NCI-H510A treated with DMSO at 0.1 percent for 48 hours (cell line): ENCODE results near the gene MARCHF10.

Experiments
- DNase-seq: peaks from one replicate; lab custom pipeline; 2025; lab: John Stamatoyannopoulos, UW

The MARCHF10 gene

DNA sequence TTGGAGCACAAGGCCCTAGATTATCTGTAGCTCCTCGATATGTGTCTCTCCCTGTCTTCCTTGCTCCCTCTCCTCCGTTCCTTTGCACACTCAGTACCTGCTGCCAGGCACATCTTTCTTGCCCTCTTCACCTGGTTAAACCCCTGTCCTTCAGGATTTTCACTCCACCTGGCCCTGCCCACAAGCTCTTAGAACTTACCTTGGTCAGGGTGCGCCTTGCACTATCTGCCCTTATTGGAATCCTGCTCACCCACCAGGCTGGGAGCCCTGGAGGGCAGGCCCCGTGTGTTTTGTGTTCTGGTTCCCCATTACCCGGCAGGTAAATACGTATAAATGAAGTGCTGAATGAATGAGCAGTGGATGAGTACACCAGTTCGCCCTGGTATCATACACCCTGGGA, 54.6 kb downstream of the MARCHF10 start:
- DNase-seq: no peak

GRCh38 chr17:62751060-62751691, 56.9 kb downstream of the MARCHF10 start:
- DNase-seq: no peak

DNA sequence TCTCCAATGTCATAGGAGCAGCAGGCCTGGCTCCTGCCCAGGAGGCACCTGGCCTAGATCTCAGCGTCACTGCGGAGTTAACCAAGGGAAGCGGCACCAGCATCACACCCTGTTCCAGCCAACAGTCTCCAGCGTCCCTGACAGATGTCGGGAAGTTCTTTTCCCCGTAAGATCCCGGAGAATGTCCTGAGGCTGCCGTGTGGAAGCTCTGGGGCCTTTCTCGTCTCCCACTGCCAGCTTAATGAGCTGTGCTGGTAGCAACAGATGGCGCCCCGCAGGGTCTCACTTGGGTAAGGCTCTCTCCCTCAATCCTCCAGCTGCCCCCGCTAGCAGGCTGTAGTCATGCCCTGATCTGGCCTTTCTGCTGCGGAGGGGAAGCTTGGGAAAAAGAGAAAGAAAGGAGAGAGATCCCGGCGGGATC, 57.5 kb downstream of the MARCHF10 start:
- no peak for DNase-seq

- no peak for DNase-seq
These were observed 58.2 kb downstream of the MARCHF10 start for GRCh38 chr17:62749926-62750325.

- DNase-seq: no peak
These were observed 61.2 kb downstream of the MARCHF10 start for GRCh38 chr17:62746941-62747340.

DNA sequence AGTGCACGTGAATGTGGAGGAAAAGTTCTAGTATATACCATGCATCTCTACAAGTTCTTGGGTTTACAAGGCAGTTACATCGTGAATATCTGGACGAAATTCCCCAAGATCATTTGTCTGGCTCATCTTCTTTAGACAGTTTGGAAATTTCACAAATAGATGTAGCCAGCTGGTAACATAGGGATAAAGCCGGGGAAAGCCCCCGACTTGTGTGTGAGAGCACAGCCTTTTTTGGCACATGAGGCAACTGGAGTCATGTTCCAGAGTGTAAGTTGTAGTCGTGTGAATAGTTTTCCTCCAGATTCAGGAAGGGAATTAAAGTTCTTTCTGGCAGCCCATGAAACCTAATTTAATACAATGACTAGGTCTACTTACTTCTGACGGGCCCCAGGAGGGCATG, 62.3 kb downstream of the MARCHF10 start:
- no peak for DNase-seq

DNA sequence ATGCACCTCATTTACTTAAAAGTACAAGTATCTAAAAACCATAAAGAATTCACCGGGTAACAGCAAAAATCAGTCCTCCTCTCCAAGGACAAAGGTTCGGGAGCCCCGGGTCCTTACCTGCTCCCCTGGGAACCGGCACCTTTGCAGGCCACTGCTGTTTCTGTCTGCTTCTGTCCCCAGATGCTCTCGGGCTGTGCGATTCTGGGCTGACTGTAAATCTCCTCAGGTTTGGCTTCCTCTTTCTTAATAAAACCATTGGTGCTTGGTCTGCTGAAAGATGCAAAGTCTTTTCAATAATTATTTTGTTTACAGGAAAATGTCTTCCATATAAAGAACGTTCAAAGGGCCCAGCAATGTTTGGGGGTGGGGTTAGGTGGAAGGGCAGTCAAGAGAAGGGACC, 63.9 kb downstream of the MARCHF10 start:
- DNase-seq: no peak

GRCh38 chr17:62741290-62741689, 66.8 kb downstream of the MARCHF10 start:
- no peak for DNase-seq

- DNase-seq: no peak
These were observed 68.3 kb downstream of the MARCHF10 start for GRCh38 chr17:62739645-62740388.

GRCh38 chr17:62738281-62738680, 69.8 kb downstream of the MARCHF10 start:
- no peak for DNase-seq

- no peak for DNase-seq
These were observed 70.6 kb downstream of the MARCHF10 start for GRCh38 chr17:62737513-62737912.

GRCh38 chr17:62735044-62735651, 73.0 kb downstream of the MARCHF10 start:
- DNase-seq: no peak

DNA sequence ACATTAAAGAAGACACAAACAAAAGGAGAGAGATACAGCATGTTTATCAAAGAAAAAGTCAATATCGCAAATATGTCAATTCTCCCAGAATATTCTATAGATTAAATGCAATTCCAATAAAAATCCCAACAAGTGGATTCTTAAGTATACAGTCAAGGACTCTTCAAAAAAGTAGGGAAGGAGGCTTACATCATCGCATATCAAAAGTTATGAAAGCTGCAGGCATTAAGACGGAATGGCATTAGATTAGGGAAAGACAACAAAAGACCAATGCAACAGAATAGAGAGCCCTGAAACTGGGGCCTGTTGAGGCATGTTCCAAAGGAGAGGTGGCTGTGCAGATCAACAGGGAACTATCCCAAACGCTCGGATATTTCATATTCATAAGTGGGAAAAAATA, 76.0 kb downstream of the MARCHF10 start:
- no peak for DNase-seq

DNA sequence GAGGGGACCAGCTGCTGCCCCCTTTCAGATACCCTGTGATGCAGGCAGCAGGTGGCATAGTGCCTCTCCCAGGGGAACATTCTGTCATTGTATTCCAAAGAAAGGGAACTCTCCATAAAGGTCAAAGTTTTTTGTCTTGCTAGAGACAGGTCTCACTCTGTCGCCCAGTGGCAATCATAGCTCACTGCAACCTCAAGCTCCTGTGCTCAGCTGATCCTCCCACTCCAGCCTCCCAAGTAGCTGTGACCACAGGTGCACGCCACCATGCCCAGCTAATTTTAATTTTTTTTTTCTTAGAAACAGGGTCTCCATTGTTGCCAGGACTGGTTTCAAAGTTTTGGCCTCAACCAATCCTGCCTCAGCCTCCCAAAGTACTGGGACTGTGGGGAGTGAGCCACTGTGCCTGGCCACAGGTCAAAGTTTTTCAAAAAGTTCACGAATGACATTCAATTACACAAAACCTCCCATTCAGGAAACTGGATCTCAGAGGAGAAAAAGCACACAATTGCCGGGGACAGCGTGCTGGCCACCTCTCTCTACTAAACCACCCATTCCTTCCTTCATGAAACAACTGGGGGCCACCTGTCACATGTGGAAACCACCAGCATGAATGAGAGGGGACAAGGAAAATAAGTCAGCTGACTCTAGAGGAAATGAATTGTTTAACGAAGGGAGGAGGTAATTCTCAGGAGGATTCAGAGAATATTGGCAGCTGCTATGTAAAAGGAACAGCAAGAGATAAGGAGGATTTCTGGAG, 80.0 kb downstream of the MARCHF10 start:
- DNase-seq: no peak

DNA sequence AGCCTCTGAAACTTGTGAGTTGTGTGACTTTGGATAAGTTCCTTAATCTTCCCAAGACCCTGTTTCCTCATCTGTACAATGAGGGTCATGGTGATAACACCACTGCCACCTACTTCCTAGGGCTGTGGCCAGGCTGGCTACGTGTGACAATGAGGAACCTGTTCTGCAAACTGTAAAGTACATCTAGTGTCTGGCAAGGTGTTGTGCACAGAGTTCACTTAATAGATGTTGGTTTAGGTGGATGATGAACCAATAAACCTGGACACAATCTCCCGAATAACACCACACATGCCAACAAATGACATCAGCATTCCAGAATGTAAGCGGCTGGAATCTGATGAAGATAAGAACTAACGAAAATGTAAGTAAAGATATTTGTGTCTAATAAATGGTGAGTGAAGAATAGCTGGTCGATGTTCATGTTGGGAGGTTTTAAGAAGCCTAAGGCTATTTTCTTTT, 82.3 kb downstream of the MARCHF10 start:
- DNase-seq: no peak

GRCh38 chr17:62724398-62725146, 83.5 kb downstream of the MARCHF10 start:
- DNase-seq: no peak

DNA sequence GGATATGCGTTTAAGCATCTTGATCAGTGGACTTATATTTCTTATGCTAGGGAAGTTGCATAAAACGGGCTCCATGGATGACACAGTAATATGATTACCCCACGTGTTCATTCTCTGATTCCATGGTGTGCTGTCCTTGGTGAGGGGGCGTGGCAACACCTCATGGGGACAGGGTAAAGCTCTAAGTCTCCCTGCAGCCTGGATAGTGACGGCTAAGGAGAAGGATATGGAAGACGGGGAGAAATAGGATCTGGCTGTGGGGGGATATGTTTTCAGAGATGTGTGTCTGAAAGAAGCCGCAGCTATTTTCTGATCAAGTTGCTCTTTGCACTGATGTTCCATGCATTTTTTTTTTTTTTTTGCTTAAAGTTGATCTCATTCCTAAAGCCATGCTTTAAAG, 84.3 kb downstream of the MARCHF10 start:
- DNase-seq: peak; percentile 80

GRCh38 chr17:62722625-62723024, 85.5 kb downstream of the MARCHF10 start:
- DNase-seq: no peak

GRCh38 chr17:62720126-62720850, 87.8 kb downstream of the MARCHF10 start:
- no peak for DNase-seq

DNA sequence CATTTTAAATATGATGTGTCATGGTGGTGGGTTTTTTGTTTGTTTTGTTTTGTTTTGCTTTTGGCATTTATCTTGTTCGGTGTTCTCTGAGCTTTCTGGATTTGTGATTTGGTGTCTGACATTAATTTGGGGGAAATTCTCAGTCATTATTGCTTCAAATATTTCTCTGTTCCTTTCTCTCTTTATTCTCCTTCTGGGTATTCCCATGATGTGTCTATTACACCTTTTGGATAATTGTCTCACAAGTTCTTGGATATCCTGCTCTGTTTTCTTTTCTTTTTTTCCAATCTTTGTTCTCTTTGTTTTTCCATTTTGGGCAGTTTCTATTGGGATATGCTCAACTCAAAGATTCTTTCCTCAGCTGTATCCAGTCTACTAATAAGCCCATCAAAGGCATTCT, 88.5 kb downstream of the MARCHF10 start:
- no peak for DNase-seq

GRCh38 chr17:62718429-62718828, 89.7 kb downstream of the MARCHF10 start:
- DNase-seq: no peak
